HG03521 (cell line): ENCODE measurements around the gene RPA3.

Experiments used
- ATAC-seq: cut with Tn5 transposase; IDR thresholded peaks from one replicate; pipeline ENCODE4 v1.9.1; 2021; ENCODE audit warnings: mild to moderate bottlenecking, moderate library complexity; ENCODE audit not compliant: unreplicated experiment

The RPA3 gene

DNA sequence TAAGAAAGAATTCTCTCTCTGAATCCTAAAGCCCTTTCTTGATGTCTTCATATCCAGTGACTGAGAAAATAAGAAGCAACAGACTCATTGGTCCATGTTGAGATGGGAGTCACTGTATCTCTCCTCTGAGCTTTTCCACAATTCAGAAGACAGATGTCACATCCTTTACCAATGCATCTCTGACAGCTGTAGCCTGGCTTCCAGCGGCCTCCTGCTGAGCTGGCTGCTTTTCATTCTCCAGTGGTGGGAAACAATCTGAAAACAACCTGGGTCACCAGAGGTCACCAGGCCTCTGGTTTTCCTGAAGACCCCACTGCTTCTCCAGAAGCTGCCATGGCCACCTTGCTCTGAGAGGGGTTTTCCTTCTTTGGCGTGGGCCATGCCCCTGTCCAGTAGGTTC lies 18.3 kb upstream of the RPA3 start:
- no peak for ATAC-seq

DNA sequence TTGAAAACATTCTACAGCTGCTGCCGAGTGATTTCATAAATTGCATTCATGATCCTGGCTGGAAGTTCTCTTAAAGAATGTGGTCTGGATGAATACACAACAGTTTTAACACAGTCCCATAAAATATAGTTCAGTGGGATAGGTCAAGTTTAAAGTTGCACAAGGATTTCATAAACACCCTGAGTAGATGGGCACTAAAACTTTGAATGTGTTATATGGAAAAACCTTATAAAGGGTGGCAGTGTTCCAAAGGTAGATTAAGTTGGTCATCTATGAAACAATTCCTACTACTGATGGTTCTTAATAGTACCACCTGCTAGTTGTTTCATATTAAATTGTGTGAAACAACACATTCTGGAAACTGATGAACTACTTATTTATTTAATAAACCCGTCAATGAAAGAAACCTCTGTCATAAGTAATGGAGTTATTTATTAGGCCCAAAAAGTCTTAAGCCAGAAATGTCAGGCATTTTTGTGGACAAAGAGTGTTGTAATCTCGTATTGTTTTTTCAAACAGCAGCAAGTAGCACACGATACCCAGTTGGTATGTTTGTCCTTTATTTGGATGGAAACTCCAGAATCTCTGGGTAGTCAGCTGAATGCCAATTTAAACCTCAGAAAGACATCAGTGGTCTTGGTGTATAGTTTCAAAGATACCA lies 14.3 kb upstream of the RPA3 start:
- ATAC-seq, result no peak

DNA sequence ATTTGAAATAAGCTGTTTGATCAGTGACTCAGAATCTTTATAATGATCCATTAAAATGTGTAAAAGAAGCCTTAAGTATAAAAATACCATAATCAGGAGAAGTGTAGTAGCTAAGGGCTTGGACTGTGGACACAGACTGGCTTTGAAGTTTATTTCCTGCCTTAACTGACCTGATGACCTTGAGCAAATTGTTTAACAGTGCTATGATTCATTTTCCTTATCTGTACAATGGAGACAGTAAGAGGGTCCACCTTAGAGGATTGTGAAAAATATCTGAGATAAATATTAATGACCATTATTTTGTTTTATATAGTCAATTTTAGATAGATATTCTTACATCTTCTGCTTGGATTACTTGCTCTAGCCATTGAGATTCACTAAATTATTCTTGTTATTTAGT lies 13.3 kb upstream of the RPA3 start:
- ATAC-seq, result no peak

DNA sequence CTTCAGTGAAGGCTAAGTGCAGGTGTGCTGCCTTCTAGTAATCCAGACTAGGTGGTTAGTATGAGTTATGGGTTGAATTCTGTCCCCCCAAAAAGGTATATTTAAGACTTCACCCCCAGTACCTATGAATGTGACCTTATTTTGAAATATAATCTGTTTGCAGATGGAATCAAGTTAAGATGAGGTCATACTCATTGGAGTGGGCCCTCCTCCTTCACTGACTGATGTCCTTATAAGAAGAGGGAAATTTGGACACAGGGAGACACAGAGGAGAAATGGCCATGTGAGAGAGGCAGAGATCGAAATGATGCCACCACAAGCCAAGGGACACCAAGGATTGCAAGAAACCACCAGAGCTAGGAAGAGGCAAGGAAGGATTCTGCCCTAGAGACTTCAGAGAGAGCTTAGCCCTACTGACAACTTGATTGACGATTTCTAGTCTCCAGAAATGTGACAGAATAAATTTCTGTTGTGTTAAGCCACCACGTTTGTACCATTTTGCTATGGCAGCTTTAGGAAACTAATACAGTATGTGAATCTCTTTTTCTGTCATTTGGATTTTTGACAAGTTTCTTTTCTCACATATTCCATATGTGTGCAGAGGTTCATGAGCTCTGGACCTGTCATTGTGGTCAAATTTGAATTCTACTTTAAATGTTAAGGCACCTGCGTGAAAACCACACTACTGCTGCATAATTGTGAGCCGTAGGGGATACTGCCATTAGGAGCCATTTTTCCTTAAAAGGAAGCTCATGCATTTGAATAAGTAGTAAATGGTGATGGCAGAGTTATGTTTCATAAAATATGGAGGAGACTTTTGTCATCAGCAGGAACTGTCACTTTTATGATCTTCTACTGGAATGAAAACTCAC lies 2.6 kb upstream of the RPA3 start:
- no peak for ATAC-seq

DNA sequence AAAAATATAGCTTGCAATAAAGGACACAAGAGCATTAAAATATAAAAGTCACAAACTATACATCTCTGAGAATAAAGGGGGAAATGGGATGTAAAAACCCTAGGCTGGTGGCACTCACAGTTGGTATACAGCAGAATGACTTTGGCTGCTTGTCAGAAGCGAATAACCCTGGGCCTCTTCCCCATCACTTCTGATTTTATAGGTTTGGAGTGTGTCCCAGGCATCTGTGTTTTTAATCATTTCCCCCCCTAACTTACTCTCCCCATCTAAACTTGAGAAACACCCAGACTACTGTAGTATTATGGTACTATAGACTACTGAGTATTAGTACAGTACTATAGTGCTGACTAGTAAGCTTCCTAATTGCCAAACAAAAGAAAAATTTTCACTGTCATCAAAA lies 1.8 kb upstream of the RPA3 start:
- no peak for ATAC-seq

DNA sequence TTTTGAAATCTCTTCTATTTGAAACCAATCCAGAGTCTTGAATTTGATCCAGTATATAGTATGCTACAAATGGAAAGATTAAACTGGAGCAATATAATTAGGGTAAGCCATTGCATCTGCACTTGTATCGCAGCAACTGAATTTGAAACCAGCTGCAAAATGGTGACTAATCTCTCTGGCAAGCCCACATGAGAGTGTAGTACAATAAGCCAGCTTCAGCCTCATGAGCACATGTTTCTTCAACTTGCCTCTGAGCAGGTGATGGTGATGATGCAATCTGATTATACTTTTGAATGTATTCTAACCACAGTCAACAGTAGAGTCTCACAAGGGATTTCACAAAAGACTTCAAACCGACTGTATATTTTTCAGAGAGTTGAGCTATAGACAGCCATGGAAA lies 829 bp upstream of the RPA3 start:
- peak; percentile 98 for ATAC-seq

DNA sequence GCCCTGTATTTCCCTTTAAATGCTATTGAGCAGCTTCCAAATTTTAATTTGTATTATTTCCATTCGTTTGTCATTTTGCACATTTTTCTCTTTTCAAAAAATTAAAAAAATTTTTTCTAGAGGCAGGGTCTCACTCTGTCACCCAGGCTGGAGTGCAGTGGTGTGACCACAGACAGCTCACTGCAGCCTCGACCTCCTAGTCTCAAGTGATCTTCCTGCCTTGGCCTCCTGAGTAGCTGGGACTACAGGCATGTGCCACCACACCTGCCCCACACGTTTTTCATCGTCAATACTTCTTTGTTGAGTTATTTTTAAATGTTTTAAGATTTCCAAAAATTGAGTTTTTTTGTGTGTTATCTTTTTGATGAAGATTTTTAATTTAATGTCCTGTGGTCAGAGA lies 4.7 kb downstream of the RPA3 start:
- no peak for ATAC-seq

DNA sequence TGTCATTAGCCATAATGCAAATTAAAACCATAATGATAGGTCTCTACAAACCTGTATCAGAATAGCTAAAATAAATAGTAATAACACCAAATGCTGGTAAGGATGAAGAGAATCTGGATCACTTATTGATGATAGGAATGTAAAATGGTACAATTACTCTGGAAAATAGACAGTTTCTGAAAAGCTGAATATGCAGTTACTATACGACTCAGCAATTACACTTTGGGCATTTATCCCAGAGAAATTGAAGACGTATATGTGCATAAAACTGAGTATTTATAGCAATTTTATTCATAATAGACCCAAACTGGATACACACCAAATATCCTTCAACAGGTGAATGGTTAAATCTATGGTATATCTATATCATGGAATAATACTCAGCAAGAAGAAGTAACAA lies 7.9 kb downstream of the RPA3 start:
- no peak for ATAC-seq

DNA sequence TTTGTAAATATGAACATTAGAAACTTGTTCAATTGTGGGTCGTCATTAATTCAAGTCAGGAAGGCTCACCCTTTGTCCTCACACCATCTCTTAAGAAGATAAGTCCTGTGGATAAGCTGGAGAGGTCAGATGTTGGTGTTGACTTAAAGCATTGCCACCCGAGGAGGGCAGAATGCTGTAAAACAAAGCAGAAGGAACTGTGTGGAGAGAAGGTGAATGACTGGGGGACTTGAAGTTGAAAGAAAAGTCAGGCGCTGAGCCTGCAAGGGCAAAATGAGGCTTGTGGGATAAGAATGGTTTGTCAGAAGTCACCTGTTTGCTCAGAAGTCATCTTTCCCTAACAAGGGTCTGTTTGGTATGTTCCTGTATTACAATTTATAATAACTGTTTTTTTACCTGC lies 9.1 kb downstream of the RPA3 start:
- ATAC-seq, result no peak

DNA sequence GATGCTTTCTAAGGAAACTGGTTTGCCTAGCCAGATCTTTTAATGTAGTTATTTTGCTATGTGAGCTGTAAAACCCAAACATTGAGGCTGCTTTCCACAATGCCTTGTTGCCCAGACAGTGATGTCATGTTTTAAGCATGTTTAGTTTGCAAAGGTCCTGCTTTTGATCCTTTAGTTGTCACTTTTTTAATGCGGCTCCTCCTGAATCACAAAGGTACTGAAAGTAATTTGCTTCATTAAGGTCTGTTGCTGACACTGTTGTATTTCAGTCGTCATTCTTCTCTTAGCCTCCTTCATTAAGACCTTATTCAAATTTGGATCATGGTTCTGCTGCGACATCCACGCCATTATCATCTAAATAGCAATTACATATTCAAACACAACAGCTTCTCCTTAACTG lies 10.6 kb downstream of the RPA3 start:
- ATAC-seq, result no peak

DNA sequence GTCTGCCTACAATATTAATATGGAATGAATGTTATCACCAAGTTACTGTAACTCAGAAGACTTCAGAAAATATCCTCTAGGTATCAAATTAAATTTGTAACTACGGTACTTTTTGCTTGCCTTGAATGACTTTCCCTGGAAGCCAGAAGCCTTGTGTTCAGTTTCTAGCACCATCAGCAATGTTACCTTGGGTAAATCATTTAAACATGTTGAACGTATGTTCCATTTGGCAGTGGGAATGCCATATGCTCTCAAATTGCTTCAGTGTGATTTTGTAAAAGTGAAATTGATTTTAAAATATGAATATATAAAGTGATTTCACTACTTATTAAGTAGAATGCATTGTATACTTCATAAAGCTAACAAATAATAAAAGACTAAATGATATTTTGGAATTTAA lies 11.2 kb downstream of the RPA3 start:
- no peak for ATAC-seq

DNA sequence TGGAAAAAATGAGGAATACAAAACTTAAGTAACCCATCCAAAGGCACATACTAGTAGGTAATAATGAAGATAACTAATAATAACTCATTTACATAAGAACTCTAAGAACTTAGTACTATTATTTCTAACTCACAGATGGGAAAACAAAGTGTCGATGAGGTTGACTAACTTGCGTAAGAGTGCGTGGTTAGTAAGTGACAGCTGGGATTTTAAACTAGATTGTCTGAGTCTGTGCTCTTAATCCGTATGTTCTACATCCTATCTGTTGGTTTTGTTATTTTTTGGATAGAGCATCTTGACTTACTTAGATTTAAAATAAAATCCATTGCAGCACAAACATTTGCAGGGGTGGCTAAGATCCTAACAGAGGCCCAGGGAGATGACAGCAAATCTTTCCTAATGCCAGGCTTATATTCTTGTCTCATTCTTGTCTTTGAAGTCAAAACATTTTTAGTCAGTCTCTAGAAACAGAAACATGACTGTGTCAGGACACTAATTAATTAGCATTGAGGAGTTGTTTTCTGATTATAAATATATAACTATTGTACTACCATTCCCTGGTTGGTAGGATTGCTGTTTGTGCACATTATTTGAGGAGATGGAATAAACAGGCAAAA lies 11.7 kb downstream of the RPA3 start:
- ATAC-seq, result no peak

DNA sequence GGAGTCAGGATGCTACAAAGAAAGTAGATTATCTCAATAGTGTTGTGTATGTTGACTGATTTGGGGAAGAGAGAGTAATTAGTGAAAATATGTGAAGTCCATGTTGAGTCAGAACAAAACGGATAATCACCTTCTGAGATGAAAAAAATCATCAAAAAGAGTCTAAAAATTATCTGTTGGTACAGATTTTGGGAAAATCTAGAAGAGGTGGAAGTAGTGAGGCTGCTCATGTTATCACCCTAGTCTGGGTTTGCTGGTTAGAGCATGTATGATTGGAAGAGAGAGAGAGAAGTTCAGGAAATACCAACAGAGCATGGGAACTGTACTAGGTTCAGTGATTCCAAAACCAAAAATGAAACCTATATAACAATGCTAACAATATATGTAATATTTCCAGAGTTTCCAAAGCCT lies 12.3 kb downstream of the RPA3 start:
- no peak for ATAC-seq

DNA sequence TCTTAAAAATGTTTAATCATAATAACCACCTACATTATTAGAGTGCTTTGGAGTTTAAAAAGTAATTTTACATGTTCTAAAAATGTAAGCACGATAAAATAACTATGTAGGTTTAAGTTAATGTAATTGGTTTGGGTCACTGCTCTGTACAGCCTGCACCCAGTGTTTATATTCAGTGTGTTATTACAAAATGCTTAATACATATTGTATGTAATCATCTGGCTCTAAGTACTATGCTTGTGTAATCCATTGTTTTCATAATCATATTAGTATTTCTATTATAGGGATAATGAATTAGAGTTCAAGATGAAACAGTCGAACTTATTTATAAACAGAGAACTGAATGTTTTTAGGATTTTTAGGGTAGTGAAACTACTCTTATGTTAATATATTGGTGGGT lies 13.1 kb downstream of the RPA3 start:
- ATAC-seq, result no peak

DNA sequence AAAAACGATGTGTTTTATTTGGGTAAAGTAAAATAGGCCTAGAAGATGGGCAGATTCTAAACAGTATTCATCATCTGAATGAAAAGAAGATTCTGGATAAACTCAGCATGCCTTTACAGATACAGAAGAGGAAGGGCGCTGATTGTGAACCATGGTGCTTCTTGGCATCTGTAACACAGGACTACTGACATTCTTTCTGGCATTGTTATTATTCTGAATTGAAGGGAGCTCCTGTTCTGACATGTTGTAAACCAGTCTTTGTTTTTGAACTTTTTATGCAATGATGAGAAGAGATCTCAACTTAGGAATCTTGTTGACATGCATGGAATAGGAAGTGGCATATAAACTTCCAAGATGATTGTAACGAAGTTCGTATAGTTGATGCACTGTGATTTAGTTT lies 13.5 kb downstream of the RPA3 start:
- ATAC-seq, result no peak

DNA sequence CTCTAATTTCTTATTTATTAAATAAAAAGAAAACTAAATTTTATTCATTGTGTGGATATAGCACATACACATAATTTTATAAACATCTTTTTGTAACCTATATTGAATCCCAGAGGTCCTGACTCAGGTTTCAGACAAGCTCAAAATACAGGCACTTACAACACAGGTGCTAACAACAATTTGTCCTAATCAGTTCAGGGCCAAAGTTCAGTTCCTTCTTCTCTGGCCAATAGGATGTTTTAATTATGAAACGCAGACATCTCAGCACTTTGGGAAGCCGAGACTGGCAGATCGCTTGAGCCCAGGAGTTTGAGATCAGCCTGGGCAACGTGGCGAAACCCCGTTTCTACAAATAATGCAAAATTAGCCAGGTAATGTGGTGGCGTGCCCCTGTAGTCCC lies 15.0 kb downstream of the RPA3 start:
- ATAC-seq, result no peak

DNA sequence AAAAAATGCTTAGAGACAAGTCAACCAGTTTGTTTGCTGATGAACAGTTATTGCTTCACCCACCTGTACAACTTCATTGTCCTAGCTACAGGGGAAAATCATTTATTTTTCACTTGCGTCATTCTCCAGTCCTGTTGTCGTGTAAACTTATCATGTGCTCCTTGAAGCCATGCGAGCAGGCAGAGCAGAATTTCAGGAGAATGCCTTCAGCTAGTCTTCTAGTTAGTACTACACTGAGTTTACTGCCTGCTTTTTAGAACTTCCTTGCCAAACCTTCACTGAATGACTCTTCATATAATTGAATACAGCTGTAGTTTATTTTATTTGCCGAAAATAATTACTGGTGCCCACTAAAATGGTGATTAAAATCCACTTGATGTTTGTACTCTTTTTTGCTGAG lies 15.6 kb downstream of the RPA3 start:
- ATAC-seq, result no peak

DNA sequence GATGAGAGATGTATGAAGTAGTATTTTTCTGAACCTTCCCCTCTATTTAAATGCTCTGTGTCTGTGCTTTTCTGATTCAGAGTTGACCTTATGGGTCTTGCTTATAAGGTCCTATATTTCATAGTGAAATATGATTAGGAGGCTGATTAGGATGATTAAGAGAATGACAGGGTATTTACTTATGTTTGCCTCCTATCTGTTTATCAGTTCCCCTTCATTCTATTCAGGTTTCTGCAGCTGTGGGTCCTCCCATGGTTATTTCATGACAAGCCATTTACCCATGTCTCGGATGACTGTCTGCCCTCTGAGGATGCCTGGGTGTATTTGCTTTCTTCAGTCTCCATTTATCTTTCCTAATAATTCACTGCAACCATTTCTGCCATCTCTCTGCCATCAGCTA lies 16.9 kb downstream of the RPA3 start:
- no peak for ATAC-seq

DNA sequence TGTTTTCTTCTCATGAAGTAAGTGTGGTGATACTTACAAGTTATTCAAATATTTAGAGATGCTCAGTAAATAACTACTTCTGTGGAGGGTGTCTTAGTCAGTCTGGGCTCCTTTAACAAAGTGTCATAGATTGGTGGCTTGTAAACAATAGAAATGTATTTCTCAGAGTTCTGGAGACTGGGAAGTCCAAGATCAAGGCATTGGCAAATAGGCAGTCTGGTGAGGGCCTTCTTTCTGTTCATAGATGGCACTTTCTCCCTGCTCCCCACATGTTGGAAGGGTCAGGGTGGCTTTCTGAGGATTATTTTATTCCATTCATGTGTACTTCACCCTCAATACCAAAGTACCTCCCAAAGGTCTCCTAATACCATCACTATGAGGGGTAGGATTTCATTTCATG lies 18.4 kb downstream of the RPA3 start:
- ATAC-seq, result no peak

DNA sequence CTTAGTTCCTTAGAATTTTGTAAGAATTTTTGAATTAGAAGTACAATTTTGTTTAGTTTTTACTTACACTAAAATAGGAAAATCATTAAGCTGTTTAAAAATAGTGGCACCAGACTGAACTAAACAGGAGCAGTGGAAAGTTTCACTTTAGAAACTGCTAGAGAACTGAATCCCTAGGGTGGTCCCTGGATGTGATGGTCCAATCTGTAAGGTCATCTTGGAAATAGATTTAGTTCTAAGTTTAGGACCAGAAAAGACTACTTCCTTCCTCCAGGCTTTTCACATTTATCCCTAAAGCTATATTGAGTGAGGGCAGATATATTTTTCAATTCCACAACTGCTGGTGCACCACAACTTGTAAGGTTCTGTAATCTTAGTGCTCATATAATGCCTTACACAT lies 19.0 kb downstream of the RPA3 start:
- no peak for ATAC-seq

DNA sequence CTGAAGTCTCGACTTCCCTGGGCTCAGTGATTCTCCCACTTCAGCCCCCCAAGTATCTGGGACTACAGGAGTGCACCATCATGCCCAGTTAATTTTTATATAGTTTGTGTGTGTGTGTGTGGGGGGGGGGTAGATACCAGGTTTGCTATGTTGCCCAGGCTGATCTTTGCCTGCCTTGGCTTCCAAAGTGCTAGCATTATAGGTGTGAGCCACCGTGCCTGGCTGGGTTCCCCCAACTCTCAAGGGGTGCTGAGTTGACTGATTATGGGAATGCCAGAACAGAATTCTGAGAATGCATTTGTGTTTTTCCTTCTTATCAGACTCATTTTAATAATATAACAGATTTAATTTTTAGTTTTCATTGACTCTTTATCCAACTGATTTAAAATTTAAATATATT lies 19.5 kb downstream of the RPA3 start:
- no peak for ATAC-seq

DNA sequence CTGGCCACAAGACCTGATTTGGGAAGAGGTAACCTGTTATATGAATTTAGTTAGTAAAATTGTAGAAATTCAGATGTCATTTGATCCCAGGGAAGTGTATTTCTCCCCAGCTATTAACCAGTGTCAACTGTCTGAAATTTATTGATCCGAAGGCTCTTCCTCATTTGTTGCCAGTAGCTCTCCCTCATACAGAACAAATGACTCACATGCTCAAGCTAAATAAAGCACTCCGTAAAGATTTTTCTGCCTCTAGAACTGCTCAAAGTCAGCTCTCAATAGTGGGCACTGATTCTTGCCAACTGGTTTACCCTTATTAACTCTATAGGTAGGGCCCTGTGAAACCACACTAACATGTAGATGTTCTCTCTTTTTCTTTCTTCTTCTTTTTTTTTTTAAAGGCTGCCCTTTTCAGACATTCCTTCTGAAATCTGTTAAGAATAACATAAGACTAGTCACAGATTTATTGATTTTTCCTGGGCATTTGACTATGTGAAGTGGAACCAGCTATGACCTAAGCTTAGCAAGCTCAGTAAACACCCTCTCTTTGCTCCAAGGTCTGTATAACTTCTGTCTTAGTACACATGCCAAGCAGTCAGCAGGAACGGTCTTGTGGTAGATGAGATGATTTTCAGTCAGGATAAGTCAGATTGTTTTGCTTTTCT lies 21.8 kb downstream of the RPA3 start:
- no peak for ATAC-seq
